Activated CD4-positive, alpha-beta T cell treated with anti-CD3 and anti-CD28 coated beads, Interleukin-2, Interleukin-6, amounts not matched to agents 100 ng/mL and 50 ng/mL, durations not matched to agents 16 hours and 8 hours (primary cell): Measurements from ENCODE around the gene YIPF5.

Experiments used
- DNase-seq: peaks from one replicate; pipeline ENCODE4 v3.0.0-alpha.2; 2020

The YIPF5 gene

GRCh38 chr5:144170276-144171024 lies at the start of gene YIPF5, which contains the start of gene KCTD16:
Gene YIPF5 (minus strand): TSS chr5:144170659. CDS start chr5:144169955, 704 bp downstream.
Gene KCTD16 (plus strand): TSS chr5:144170873.
- DNase-seq: peak; percentile 98

- no peak for DNase-seq
These were observed 49.4 kb upstream of the YIPF5 start for GRCh38 chr5:144219869-144220268.

- DNase-seq: no peak
These were observed 40.2 kb upstream of the YIPF5 start for GRCh38 chr5:144210655-144211054.

GRCh38 chr5:144209361-144209760 lies 38.9 kb upstream of the YIPF5 start:
- DNase-seq: no peak

GRCh38 chr5:144207875-144208444 lies 37.5 kb upstream of the YIPF5 start:
- no peak for DNase-seq

GRCh38 chr5:144206141-144206540 lies 35.7 kb upstream of the YIPF5 start:
- DNase-seq: no peak

GRCh38 chr5:144205141-144205551 lies 34.7 kb upstream of the YIPF5 start:
- no peak for DNase-seq

GRCh38 chr5:144203750-144204596 lies 33.5 kb upstream of the YIPF5 start:
- peak; percentile 60 for DNase-seq

GRCh38 chr5:144202726-144203125 lies 32.3 kb upstream of the YIPF5 start:
- no peak for DNase-seq

GRCh38 chr5:144202072-144202471 lies 31.6 kb upstream of the YIPF5 start:
- no peak for DNase-seq

- no peak for DNase-seq
These were observed 31.1 kb upstream of the YIPF5 start for GRCh38 chr5:144201588-144201987.

- DNase-seq: no peak
These were observed 27.9 kb upstream of the YIPF5 start for GRCh38 chr5:144198386-144198785.

- DNase-seq: no peak
These were observed 26.2 kb upstream of the YIPF5 start for GRCh38 chr5:144196612-144197011.

- DNase-seq: no peak
These were observed 25.0 kb upstream of the YIPF5 start for GRCh38 chr5:144195448-144195847.

GRCh38 chr5:144194144-144194543 lies 23.7 kb upstream of the YIPF5 start:
- DNase-seq: no peak

- no peak for DNase-seq
These were observed 22.2 kb upstream of the YIPF5 start for GRCh38 chr5:144192661-144193060.

- DNase-seq: peak; percentile 86
These were observed 21.5 kb upstream of the YIPF5 start for GRCh38 chr5:144191998-144192397.

- DNase-seq: no peak
These were observed 21.1 kb upstream of the YIPF5 start for GRCh38 chr5:144191531-144191930.

- peak; percentile 93 for DNase-seq
These were observed 19.5 kb upstream of the YIPF5 start for GRCh38 chr5:144189800-144190429.

- peak; percentile 84 for DNase-seq
These were observed 17.3 kb upstream of the YIPF5 start for GRCh38 chr5:144187699-144188294.

GRCh38 chr5:144183254-144183889 lies 12.9 kb upstream of the YIPF5 start:
- peak; percentile 35 for DNase-seq

- no peak for DNase-seq
These were observed 8.8 kb upstream of the YIPF5 start for GRCh38 chr5:144179226-144179625.
